ENCODE measurements around the gene TBC1D23.
"Not testable (repeated sequence)": the region's sequence is repeated elsewhere in the genome, so short reads cannot be mapped to it uniquely, and the experiment has no call there.

The TBC1D23 gene

GRCh38 chr3:100229188-100229587 lies 31.6 kb upstream of the TBC1D23 start:
- not testable (repeated sequence) for H3K27ac ChIP-seq (ENCODE audit: insufficient read depth, low read depth, low read length, poor library complexity, severe bottlenecking); H3K27me3 ChIP-seq (ENCODE audit: control insufficient read depth, insufficient read depth, low read length, poor library complexity, severe bottlenecking); H3K36me3 ChIP-seq (ENCODE audit: control insufficient read depth, insufficient read depth, low read length); H3K9me3 ChIP-seq (ENCODE audit: control insufficient read depth, low read length); H3K4me3 ChIP-seq (ENCODE audit: insufficient read depth, low read depth, low read length); H3K4me1 ChIP-seq (ENCODE audit: control insufficient read depth, insufficient read depth, low read length)
- WGBS, 2 experiments, result 93 to 94% methylated on average over 2 to 3 of the region's 3 CpGs

GRCh38 chr3:100230710-100231109 lies 30.1 kb upstream of the TBC1D23 start:
- WGBS, 2 experiments, result 96 to 97% methylated on average over 3 of the region's 3 CpGs
- Histone ChIP-seq H3K27ac (ENCODE audit: insufficient read depth, low read depth, low read length, poor library complexity, severe bottlenecking) (no peak overlapping the region), H3K4me3 (ENCODE audit: insufficient read depth, low read depth, low read length) (no peak overlapping the region), H3K9me3 (ENCODE audit: control insufficient read depth, low read length) (no peaks in the 10 kb centered on the region), H3K4me1 (ENCODE audit: control insufficient read depth, insufficient read depth, low read length) (no peaks in the 10 kb centered on the region), H3K36me3 (ENCODE audit: control insufficient read depth, insufficient read depth, low read length) (no peaks in the 10 kb centered on the region), H3K27me3 (ENCODE audit: control insufficient read depth, insufficient read depth, low read length, poor library complexity, severe bottlenecking) (no peaks in the 10 kb centered on the region)

GRCh38 chr3:100231668-100232067 lies 29.1 kb upstream of the TBC1D23 start:
- WGBS, 2 experiments, result 95 to 98% methylated on average over 2 of the region's 2 CpGs
- H3K9me3 ChIP-seq (ENCODE audit: control insufficient read depth, low read length), result no peaks in the 10 kb centered on the region
- H3K4me3 ChIP-seq (ENCODE audit: insufficient read depth, low read depth, low read length), result no peak overlapping the region
- no peaks in the 10 kb centered on the region for H3K4me1 ChIP-seq (ENCODE audit: control insufficient read depth, insufficient read depth, low read length)
- no peaks in the 10 kb centered on the region for H3K27me3 ChIP-seq (ENCODE audit: control insufficient read depth, insufficient read depth, low read length, poor library complexity, severe bottlenecking)
- H3K36me3 ChIP-seq (ENCODE audit: control insufficient read depth, insufficient read depth, low read length), result no peaks in the 10 kb centered on the region
- H3K27ac ChIP-seq (ENCODE audit: insufficient read depth, low read depth, low read length, poor library complexity, severe bottlenecking), result no peak overlapping the region

- H3K27me3 ChIP-seq (ENCODE audit: control insufficient read depth, insufficient read depth, low read length, poor library complexity, severe bottlenecking), result no peaks in the 10 kb centered on the region
- no peak overlapping the region for H3K4me3 ChIP-seq (ENCODE audit: insufficient read depth, low read depth, low read length)
- H3K36me3 ChIP-seq (ENCODE audit: control insufficient read depth, insufficient read depth, low read length), result no peaks in the 10 kb centered on the region
- no peaks in the 10 kb centered on the region for H3K9me3 ChIP-seq (ENCODE audit: control insufficient read depth, low read length)
- H3K27ac ChIP-seq (ENCODE audit: insufficient read depth, low read depth, low read length, poor library complexity, severe bottlenecking), result no peak overlapping the region
- H3K4me1 ChIP-seq (ENCODE audit: control insufficient read depth, insufficient read depth, low read length), result no peaks in the 10 kb centered on the region
- 91 to 94% methylated on average over 2 of the region's 2 CpGs for WGBS, 2 experiments
These were observed 26.4 kb upstream of the TBC1D23 start for GRCh38 chr3:100234364-100234763.

- no peaks in the 10 kb centered on the region for H3K27me3 ChIP-seq (ENCODE audit: control insufficient read depth, insufficient read depth, low read length, poor library complexity, severe bottlenecking)
- H3K36me3 ChIP-seq (ENCODE audit: control insufficient read depth, insufficient read depth, low read length), result no peaks in the 10 kb centered on the region
- no peaks in the 10 kb centered on the region for H3K4me1 ChIP-seq (ENCODE audit: control insufficient read depth, insufficient read depth, low read length)
- no peaks in the 10 kb centered on the region for H3K9me3 ChIP-seq (ENCODE audit: control insufficient read depth, low read length)
- no peak overlapping the region for H3K27ac ChIP-seq (ENCODE audit: insufficient read depth, low read depth, low read length, poor library complexity, severe bottlenecking)
- no peak overlapping the region for H3K4me3 ChIP-seq (ENCODE audit: insufficient read depth, low read depth, low read length)
- 96 to 100% methylated on average over 1 of the region's 1 CpG for WGBS, 2 experiments
These were observed 22.2 kb upstream of the TBC1D23 start for GRCh38 chr3:100238599-100238998.

GRCh38 chr3:100242471-100242870 lies 18.3 kb upstream of the TBC1D23 start:
- H3K4me3 ChIP-seq (ENCODE audit: insufficient read depth, low read depth, low read length); H3K27me3 ChIP-seq (ENCODE audit: control insufficient read depth, insufficient read depth, low read length, poor library complexity, severe bottlenecking); H3K36me3 ChIP-seq (ENCODE audit: control insufficient read depth, insufficient read depth, low read length); H3K27ac ChIP-seq (ENCODE audit: insufficient read depth, low read depth, low read length, poor library complexity, severe bottlenecking); H3K9me3 ChIP-seq (ENCODE audit: control insufficient read depth, low read length); H3K4me1 ChIP-seq (ENCODE audit: control insufficient read depth, insufficient read depth, low read length): not testable (repeated sequence)
- no CpG with 5 or more reads among the region's 1 CpG for WGBS, 2 experiments

GRCh38 chr3:100244264-100244663 lies 16.5 kb upstream of the TBC1D23 start:
- no peak overlapping the region for H3K27ac ChIP-seq (ENCODE audit: insufficient read depth, low read depth, low read length, poor library complexity, severe bottlenecking)
- no peaks in the 10 kb centered on the region for H3K9me3 ChIP-seq (ENCODE audit: control insufficient read depth, low read length)
- no peaks in the 10 kb centered on the region for H3K4me1 ChIP-seq (ENCODE audit: control insufficient read depth, insufficient read depth, low read length)
- no peak overlapping the region for H3K4me3 ChIP-seq (ENCODE audit: insufficient read depth, low read depth, low read length)
- H3K27me3 ChIP-seq (ENCODE audit: control insufficient read depth, insufficient read depth, low read length, poor library complexity, severe bottlenecking), result no peaks in the 10 kb centered on the region
- no peaks in the 10 kb centered on the region for H3K36me3 ChIP-seq (ENCODE audit: control insufficient read depth, insufficient read depth, low read length)

GRCh38 chr3:100245136-100245535 lies 15.7 kb upstream of the TBC1D23 start:
- Histone ChIP-seq H3K27ac (ENCODE audit: insufficient read depth, low read depth, low read length, poor library complexity, severe bottlenecking) (no peak overlapping the region), H3K4me3 (ENCODE audit: insufficient read depth, low read depth, low read length) (no peak overlapping the region), H3K36me3 (ENCODE audit: control insufficient read depth, insufficient read depth, low read length) (no peaks in the 10 kb centered on the region), H3K4me1 (ENCODE audit: control insufficient read depth, insufficient read depth, low read length) (no peaks in the 10 kb centered on the region), H3K9me3 (ENCODE audit: control insufficient read depth, low read length) (no peaks in the 10 kb centered on the region), H3K27me3 (ENCODE audit: control insufficient read depth, insufficient read depth, low read length, poor library complexity, severe bottlenecking) (no peaks in the 10 kb centered on the region)

- Histone ChIP-seq H3K27ac (ENCODE audit: insufficient read depth, low read depth, low read length, poor library complexity, severe bottlenecking) (no peak overlapping the region), H3K4me3 (ENCODE audit: insufficient read depth, low read depth, low read length) (no peak overlapping the region), H3K36me3 (ENCODE audit: control insufficient read depth, insufficient read depth, low read length) (no peaks in the 10 kb centered on the region), H3K9me3 (ENCODE audit: control insufficient read depth, low read length) (no peaks in the 10 kb centered on the region), H3K27me3 (ENCODE audit: control insufficient read depth, insufficient read depth, low read length, poor library complexity, severe bottlenecking) (no peaks in the 10 kb centered on the region), H3K4me1 (ENCODE audit: control insufficient read depth, insufficient read depth, low read length) (no peaks in the 10 kb centered on the region)
- WGBS, 2 experiments, result 41 to 45% methylated on average over 4 of the region's 4 CpGs
These were observed 14.9 kb upstream of the TBC1D23 start for GRCh38 chr3:100245927-100246326.

- no peak overlapping the region for H3K27ac ChIP-seq (ENCODE audit: insufficient read depth, low read depth, low read length, poor library complexity, severe bottlenecking)
- H3K4me3 ChIP-seq (ENCODE audit: insufficient read depth, low read depth, low read length), result no peak overlapping the region
- H3K4me1 ChIP-seq (ENCODE audit: control insufficient read depth, insufficient read depth, low read length), result no peaks in the 10 kb centered on the region
- H3K27me3 ChIP-seq (ENCODE audit: control insufficient read depth, insufficient read depth, low read length, poor library complexity, severe bottlenecking), result no peaks in the 10 kb centered on the region
- H3K9me3 ChIP-seq (ENCODE audit: control insufficient read depth, low read length), result no peaks in the 10 kb centered on the region
- no peaks in the 10 kb centered on the region for H3K36me3 ChIP-seq (ENCODE audit: control insufficient read depth, insufficient read depth, low read length)
These were observed 13.8 kb upstream of the TBC1D23 start for GRCh38 chr3:100246999-100247398.

- H3K9me3 ChIP-seq (ENCODE audit: control insufficient read depth, low read length), result no peaks in the 10 kb centered on the region
- H3K4me1 ChIP-seq (ENCODE audit: control insufficient read depth, insufficient read depth, low read length), result peaks cover 3% of the 10 kb centered on the region
- no peaks in the 10 kb centered on the region for H3K27me3 ChIP-seq (ENCODE audit: control insufficient read depth, insufficient read depth, low read length, poor library complexity, severe bottlenecking)
- no peak overlapping the region for H3K4me3 ChIP-seq (ENCODE audit: insufficient read depth, low read depth, low read length)
- H3K36me3 ChIP-seq (ENCODE audit: control insufficient read depth, insufficient read depth, low read length), result no peaks in the 10 kb centered on the region
- 92 to 100% methylated on average over 1 of the region's 1 CpG for WGBS, 2 experiments
- no peak overlapping the region for H3K27ac ChIP-seq (ENCODE audit: insufficient read depth, low read depth, low read length, poor library complexity, severe bottlenecking)
These were observed 8.8 kb upstream of the TBC1D23 start for GRCh38 chr3:100252001-100252400.

All from ectodermal cell (in vitro differentiated cells).